ENCODE data around the gene PLEK.

Gene PLEK

DNA sequence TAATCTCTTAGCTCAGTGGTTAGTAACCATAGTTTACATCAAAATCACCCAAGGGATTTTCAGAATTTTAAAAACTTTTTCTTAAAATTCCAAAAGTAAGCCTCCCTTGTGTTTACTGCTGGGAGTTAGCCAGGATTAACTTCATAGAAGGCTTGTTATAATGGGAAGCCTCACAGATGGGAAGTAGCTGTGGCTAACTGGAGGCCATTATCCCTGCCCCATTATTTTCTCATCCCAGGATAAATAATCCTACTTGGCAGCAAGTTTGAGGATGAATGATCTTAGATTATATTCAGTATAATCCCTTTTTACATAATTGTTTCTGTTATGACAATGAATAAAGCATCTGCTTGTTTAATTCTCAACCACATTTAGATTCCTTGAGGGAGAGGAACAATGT, 25.5 kb downstream of the PLEK start:
- H3K27ac ChIP-seq (ENCODE audit: extremely low read depth, low read depth, low read length), result no peak overlapping the region
- H3K9me3 ChIP-seq (ENCODE audit: control insufficient read depth, insufficient read depth, low read depth, low read length), result no peaks in the 10 kb centered on the region
- H3K4me1 ChIP-seq (ENCODE audit: control insufficient read depth, insufficient read depth, low read length), result no peaks in the 10 kb centered on the region
- CTCF ChIA-PET, result interaction anchor here (0.7 to 1.4 kb wide), 3 partner anchors 30 to 51 kb away, joined by 3 read pairs; no protein-coding TSS in a partner anchor
- H3K4me3 ChIP-seq (ENCODE audit: low read depth, low read length), result no peak overlapping the region
- POLR2A ChIA-PET, result no interaction called here
- TF ChIP-seq, protein P1, sequence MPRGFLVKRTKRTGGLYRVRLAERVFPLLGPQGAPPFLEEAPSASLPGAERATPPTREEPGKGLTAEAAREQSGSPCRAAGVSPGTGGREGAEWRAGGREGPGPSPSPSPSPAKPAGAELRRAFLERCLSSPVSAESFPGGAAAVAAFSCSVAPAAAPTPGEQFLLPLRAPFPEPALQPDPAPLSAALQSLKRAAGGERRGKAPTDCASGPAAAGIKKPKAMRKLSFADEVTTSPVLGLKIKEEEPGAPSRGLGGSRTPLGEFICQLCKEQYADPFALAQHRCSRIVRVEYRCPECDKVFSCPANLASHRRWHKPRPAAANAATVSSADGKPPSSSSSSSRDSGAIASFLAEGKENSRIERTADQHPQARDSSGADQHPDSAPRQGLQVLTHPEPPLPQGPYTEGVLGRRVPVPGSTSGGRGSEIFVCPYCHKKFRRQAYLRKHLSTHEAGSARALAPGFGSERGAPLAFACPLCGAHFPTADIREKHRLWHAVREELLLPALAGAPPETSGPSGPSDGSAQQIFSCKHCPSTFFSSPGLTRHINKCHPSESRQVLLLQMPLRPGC (tag by site-specific recombination; IDR thresholded peaks at IDR 0.05), result no peak
- TF ChIP-seq ZNF48 (tag by site-specific recombination; IDR thresholded peaks at IDR 0.05), result no peak
- TF ChIP-seq ZNF76 (tag by site-specific recombination; IDR thresholded peaks at IDR 0.05; ENCODE audit: borderline replicate concordance, low read depth), result no peak
- no peak for TF ChIP-seq ZBTB10 (tag by site-specific recombination; IDR thresholded peaks at IDR 0.05)
- TF ChIP-seq, protein P2, sequence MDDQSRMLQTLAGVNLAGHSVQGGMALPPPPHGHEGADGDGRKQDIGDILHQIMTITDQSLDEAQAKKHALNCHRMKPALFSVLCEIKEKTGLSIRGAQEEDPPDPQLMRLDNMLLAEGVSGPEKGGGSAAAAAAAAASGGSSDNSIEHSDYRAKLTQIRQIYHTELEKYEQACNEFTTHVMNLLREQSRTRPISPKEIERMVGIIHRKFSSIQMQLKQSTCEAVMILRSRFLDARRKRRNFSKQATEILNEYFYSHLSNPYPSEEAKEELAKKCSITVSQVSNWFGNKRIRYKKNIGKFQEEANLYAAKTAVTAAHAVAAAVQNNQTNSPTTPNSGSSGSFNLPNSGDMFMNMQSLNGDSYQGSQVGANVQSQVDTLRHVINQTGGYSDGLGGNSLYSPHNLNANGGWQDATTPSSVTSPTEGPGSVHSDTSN (CRISPR knock-in tag; IDR thresholded peaks at IDR 0.05), result no peak
- TF ChIP-seq, protein P3, sequence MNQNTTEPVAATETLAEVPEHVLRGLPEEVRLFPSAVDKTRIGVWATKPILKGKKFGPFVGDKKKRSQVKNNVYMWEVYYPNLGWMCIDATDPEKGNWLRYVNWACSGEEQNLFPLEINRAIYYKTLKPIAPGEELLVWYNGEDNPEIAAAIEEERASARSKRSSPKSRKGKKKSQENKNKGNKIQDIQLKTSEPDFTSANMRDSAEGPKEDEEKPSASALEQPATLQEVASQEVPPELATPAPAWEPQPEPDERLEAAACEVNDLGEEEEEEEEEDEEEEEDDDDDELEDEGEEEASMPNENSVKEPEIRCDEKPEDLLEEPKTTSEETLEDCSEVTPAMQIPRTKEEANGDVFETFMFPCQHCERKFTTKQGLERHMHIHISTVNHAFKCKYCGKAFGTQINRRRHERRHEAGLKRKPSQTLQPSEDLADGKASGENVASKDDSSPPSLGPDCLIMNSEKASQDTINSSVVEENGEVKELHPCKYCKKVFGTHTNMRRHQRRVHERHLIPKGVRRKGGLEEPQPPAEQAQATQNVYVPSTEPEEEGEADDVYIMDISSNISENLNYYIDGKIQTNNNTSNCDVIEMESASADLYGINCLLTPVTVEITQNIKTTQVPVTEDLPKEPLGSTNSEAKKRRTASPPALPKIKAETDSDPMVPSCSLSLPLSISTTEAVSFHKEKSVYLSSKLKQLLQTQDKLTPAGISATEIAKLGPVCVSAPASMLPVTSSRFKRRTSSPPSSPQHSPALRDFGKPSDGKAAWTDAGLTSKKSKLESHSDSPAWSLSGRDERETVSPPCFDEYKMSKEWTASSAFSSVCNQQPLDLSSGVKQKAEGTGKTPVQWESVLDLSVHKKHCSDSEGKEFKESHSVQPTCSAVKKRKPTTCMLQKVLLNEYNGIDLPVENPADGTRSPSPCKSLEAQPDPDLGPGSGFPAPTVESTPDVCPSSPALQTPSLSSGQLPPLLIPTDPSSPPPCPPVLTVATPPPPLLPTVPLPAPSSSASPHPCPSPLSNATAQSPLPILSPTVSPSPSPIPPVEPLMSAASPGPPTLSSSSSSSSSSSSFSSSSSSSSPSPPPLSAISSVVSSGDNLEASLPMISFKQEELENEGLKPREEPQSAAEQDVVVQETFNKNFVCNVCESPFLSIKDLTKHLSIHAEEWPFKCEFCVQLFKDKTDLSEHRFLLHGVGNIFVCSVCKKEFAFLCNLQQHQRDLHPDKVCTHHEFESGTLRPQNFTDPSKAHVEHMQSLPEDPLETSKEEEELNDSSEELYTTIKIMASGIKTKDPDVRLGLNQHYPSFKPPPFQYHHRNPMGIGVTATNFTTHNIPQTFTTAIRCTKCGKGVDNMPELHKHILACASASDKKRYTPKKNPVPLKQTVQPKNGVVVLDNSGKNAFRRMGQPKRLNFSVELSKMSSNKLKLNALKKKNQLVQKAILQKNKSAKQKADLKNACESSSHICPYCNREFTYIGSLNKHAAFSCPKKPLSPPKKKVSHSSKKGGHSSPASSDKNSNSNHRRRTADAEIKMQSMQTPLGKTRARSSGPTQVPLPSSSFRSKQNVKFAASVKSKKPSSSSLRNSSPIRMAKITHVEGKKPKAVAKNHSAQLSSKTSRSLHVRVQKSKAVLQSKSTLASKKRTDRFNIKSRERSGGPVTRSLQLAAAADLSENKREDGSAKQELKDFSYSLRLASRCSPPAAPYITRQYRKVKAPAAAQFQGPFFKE (tag by site-specific recombination; IDR thresholded peaks at IDR 0.05; ENCODE audit: borderline replicate concordance), result no peak
- TF ChIP-seq ZNF843 (tag by site-specific recombination; IDR thresholded peaks at IDR 0.05), result no peak
- TF ChIP-seq ZNF639 (tag by site-specific recombination; IDR thresholded peaks at IDR 0.05), result no peak
- TF ChIP-seq ZNF629 (tag by site-specific recombination; IDR thresholded peaks at IDR 0.05), result no peak
- no peak for TF ChIP-seq TRIM28 (IDR thresholded peaks at IDR 0.05; ENCODE audit: borderline replicate concordance, low read length)
- no peak for TF ChIP-seq ZNF211 (tag by site-specific recombination; IDR thresholded peaks at IDR 0.05; ENCODE audit: low read depth)
- no peaks in the 10 kb centered on the region for H3K36me3 ChIP-seq (ENCODE audit: control insufficient read depth in 2 of 2, insufficient read depth in 1 of 2, low read length in 2 of 2)

DNA sequence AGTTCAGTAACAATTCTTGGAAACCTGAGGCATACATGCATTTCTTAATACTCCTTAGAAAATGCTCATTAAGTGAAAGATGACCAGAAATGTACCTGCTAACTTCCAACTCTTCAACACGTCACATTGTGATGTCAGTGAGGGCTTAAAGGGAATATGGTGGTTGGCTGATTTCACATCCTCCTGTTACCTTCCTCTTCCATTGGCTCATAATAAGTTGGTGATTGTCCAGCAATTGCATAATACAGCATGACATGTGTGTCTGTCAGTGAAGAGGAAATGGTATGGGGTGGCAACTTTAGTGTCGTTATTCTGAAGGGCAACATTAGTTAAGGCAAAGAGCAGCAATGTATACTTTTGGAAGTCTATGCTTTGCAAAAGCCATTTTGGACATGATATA, 26.0 kb downstream of the PLEK start:
- ChIA-PET POLR2A (no interaction called here), CTCF (interaction anchor here (0.6 to 0.9 kb wide), 4 partner anchors 31 to 51 kb away, joined by 3 to 4 read pairs (median 3); no protein-coding TSS in a partner anchor)
- no peaks in the 10 kb centered on the region for H3K36me3 ChIP-seq (ENCODE audit: control insufficient read depth in 2 of 2, insufficient read depth in 1 of 2, low read length in 2 of 2)
- no peak for TF ChIP-seq ZNF155 (tag by site-specific recombination; IDR thresholded peaks at IDR 0.05)
- TF ChIP-seq ZNF223 (tag by site-specific recombination; IDR thresholded peaks at IDR 0.05), result no peak
- TF ChIP-seq ZNF214 (tag by site-specific recombination; IDR thresholded peaks at IDR 0.05; ENCODE audit: borderline replicate concordance), result no peak
- no peak for TF ChIP-seq ZNF629 (tag by site-specific recombination; IDR thresholded peaks at IDR 0.05)
- no peak for TF ChIP-seq ZNF830 (tag by site-specific recombination; IDR thresholded peaks at IDR 0.05; ENCODE audit: low read depth)
- TF ChIP-seq ZFP3 (tag by site-specific recombination; IDR thresholded peaks at IDR 0.05; ENCODE audit: low read depth), result no peak
- no peak for TF ChIP-seq SCRT2 (tag by site-specific recombination; IDR thresholded peaks at IDR 0.05)
- no peaks in the 10 kb centered on the region for H3K9me3 ChIP-seq (ENCODE audit: control insufficient read depth, insufficient read depth, low read depth, low read length)
- H3K4me3 ChIP-seq (ENCODE audit: low read depth, low read length), result no peak overlapping the region
- H3K4me1 ChIP-seq (ENCODE audit: control insufficient read depth, insufficient read depth, low read length), result no peaks in the 10 kb centered on the region
- H3K27ac ChIP-seq (ENCODE audit: extremely low read depth, low read depth, low read length), result no peak overlapping the region

Measured in HEK293 (cell line).